ENCODE measurements around the gene APOL3. TPM values are rescaled to one million over a fixed set of nuclear protein-coding genes. Genes with fewer than 3 reads are reported as not detected.
A peak's percentile ranks its signal among the peaks of the same experiment; 100 is the strongest.

The APOL3 gene
- polyA plus RNA-seq, 1 of the 3 experiments (the other 2 are of a cell fraction) = 1.1 TPM

GRCh38 chr22:36151006-36151595 is 9.5 kb downstream of the APOL3 start:
- TF ChIP-seq TEAD4 (IDR thresholded peaks at IDR 0.05; ENCODE audit: borderline replicate concordance, insufficient read depth) (no peak), POLR2AphosphoS5 (IDR thresholded peaks at IDR 0.05; ENCODE audit: low read depth, low read length) (no peak), RAD21 (IDR thresholded peaks at IDR 0.05; ENCODE audit: low read length) (no peak), ZBTB33 (IDR thresholded peaks at IDR 0.05; ENCODE audit: borderline replicate concordance, low read depth) (no peak), EP300 (IDR thresholded peaks at IDR 0.05; ENCODE audit: borderline replicate concordance in 1 of 2, low read depth in 1 of 2, low read length in 1 of 2) (no peak), FOXM1 (IDR thresholded peaks at IDR 0.05; ENCODE audit: low read depth) (no peak), ELF1 (IDR thresholded peaks at IDR 0.05) (no peak)
- TF ChIP-seq, protein P1, sequence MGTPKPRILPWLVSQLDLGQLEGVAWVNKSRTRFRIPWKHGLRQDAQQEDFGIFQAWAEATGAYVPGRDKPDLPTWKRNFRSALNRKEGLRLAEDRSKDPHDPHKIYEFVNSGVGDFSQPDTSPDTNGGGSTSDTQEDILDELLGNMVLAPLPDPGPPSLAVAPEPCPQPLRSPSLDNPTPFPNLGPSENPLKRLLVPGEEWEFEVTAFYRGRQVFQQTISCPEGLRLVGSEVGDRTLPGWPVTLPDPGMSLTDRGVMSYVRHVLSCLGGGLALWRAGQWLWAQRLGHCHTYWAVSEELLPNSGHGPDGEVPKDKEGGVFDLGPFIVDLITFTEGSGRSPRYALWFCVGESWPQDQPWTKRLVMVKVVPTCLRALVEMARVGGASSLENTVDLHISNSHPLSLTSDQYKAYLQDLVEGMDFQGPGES (IDR thresholded peaks at IDR 0.05; ENCODE audit: low read depth, low read length) = no peak
- TF ChIP-seq, protein P2, sequence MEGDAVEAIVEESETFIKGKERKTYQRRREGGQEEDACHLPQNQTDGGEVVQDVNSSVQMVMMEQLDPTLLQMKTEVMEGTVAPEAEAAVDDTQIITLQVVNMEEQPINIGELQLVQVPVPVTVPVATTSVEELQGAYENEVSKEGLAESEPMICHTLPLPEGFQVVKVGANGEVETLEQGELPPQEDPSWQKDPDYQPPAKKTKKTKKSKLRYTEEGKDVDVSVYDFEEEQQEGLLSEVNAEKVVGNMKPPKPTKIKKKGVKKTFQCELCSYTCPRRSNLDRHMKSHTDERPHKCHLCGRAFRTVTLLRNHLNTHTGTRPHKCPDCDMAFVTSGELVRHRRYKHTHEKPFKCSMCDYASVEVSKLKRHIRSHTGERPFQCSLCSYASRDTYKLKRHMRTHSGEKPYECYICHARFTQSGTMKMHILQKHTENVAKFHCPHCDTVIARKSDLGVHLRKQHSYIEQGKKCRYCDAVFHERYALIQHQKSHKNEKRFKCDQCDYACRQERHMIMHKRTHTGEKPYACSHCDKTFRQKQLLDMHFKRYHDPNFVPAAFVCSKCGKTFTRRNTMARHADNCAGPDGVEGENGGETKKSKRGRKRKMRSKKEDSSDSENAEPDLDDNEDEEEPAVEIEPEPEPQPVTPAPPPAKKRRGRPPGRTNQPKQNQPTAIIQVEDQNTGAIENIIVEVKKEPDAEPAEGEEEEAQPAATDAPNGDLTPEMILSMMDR (IDR thresholded peaks at IDR 0.05) = no peak
- TF ChIP-seq, protein P3, sequence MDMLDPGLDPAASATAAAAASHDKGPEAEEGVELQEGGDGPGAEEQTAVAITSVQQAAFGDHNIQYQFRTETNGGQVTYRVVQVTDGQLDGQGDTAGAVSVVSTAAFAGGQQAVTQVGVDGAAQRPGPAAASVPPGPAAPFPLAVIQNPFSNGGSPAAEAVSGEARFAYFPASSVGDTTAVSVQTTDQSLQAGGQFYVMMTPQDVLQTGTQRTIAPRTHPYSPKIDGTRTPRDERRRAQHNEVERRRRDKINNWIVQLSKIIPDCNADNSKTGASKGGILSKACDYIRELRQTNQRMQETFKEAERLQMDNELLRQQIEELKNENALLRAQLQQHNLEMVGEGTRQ (IDR thresholded peaks at IDR 0.05; ENCODE audit: borderline replicate concordance, low read depth, low read length) = no peak
- H3K9ac ChIP-seq = no peak overlapping the region
- H3K4me3 ChIP-seq (ENCODE audit: low read depth in 2 of 2, low read length in 1 of 2) = 0 out of 4 replicates have a peak overlapping the region, but pooled peaks of 1 of the 2 experiments have one; percentile 8
- no peaks in the 10 kb centered on the region for H3K9me3 ChIP-seq
- no peaks in the 10 kb centered on the region for H3K9me2 ChIP-seq
- H3F3A ChIP-seq (replicated peaks; ENCODE audit: insufficient read depth) = peaks cover 2% of the 10 kb centered on the region
- no peak overlapping the region for H3K27ac ChIP-seq (ENCODE audit: low read depth in 2 of 2, low read length in 1 of 2)
- H3K4me1 ChIP-seq (ENCODE audit: control insufficient read depth in 1 of 2, insufficient read depth in 2 of 2, low read depth in 1 of 2, low read length in 1 of 2) = peaks cover 0 to 7% of the 10 kb centered on the region in 2 experiments; a peak in 1 of 4 replicates
- H3K79me2 ChIP-seq (ENCODE audit: insufficient read depth) = no peaks in the 10 kb centered on the region
- H3K36me3 ChIP-seq (replicated peaks in 1 of 2; ENCODE audit: control insufficient read depth in 1 of 2, insufficient read depth in 2 of 2, low read length in 1 of 2) = no peaks in the 10 kb centered on the region
- POLR2A ChIA-PET = no interaction called here
- no peaks in the 10 kb centered on the region for H3K27me3 ChIP-seq (ENCODE audit: insufficient read depth)
- no peak overlapping the region for H2AFZ ChIP-seq (ENCODE audit: low read depth)
- H4K20me1 ChIP-seq (ENCODE audit: insufficient read depth) = no peaks in the 10 kb centered on the region
- WGBS (ENCODE audit: low lambda C conversion rate) = 52% methylated on average over 3 of the region's 3 CpGs
- CTCF ChIA-PET = interaction anchor here (1.3 to 1.4 kb wide), 2 partner anchors 29 to 149 kb away, joined by 3 to 4 read pairs; no protein-coding TSS in a partner anchor
- no peak overlapping the region for H3K4me2 ChIP-seq
- no peak for DNase-seq

Measured in SK-N-SH (cell line).